GM18499 (cell line): ENCODE data around the gene ERC1.
"Not testable (repeated sequence)": the region's sequence is repeated elsewhere in the genome, so short reads cannot be mapped to it uniquely, and the experiment has no call there.

Experiments used
- ATAC-seq: cut with Tn5 transposase; IDR thresholded peaks from one replicate; pipeline ENCODE4 v1.9.1; 2021; ENCODE audit warnings: moderate number of reproducible peaks; ENCODE audit not compliant: insufficient read depth, unreplicated experiment

The ERC1 gene

GRCh38 chr12:1338483-1339177 is 347.6 kb downstream of the ERC1 start:
- no peak for ATAC-seq

GRCh38 chr12:1339178-1339541 is 348.1 kb downstream of the ERC1 start:
- not testable (repeated sequence) for ATAC-seq

- no peak for ATAC-seq
Measured at GRCh38 chr12:1339618-1340319, 348.7 kb downstream of the ERC1 start.

- not testable (repeated sequence) for ATAC-seq
Measured at GRCh38 chr12:1341270-1341669, 350.2 kb downstream of the ERC1 start.

- no peak for ATAC-seq
Measured at GRCh38 chr12:1343422-1343821, 352.4 kb downstream of the ERC1 start.

- no peak for ATAC-seq
Measured at GRCh38 chr12:1344245-1344644, 353.2 kb downstream of the ERC1 start.

GRCh38 chr12:1346126-1346525 is 355.1 kb downstream of the ERC1 start:
- ATAC-seq = no peak

GRCh38 chr12:1347294-1347693 is 356.3 kb downstream of the ERC1 start:
- ATAC-seq = no peak

GRCh38 chr12:1348606-1349005 is 357.6 kb downstream of the ERC1 start:
- no peak for ATAC-seq

- ATAC-seq = no peak
Measured at GRCh38 chr12:1350055-1350933, 359.3 kb downstream of the ERC1 start.

- ATAC-seq = no peak
Measured at GRCh38 chr12:1350934-1351240, 359.9 kb downstream of the ERC1 start.

- no peak for ATAC-seq
Measured at GRCh38 chr12:1351926-1352325, 360.9 kb downstream of the ERC1 start.

GRCh38 chr12:1353451-1353850 is 362.4 kb downstream of the ERC1 start:
- ATAC-seq = no peak

GRCh38 chr12:1355396-1355795 is 364.4 kb downstream of the ERC1 start:
- ATAC-seq = no peak

GRCh38 chr12:1355871-1356270 is 364.8 kb downstream of the ERC1 start:
- not testable (repeated sequence) for ATAC-seq

GRCh38 chr12:1356285-1356684 is 365.3 kb downstream of the ERC1 start:
- no peak for ATAC-seq

- no peak for ATAC-seq
Measured at GRCh38 chr12:1357171-1357570, 366.1 kb downstream of the ERC1 start.

GRCh38 chr12:1357711-1358110 is 366.7 kb downstream of the ERC1 start:
- ATAC-seq = no peak

- no peak for ATAC-seq
Measured at GRCh38 chr12:1360441-1361210, 369.6 kb downstream of the ERC1 start.

GRCh38 chr12:1362143-1362662 is 371.2 kb downstream of the ERC1 start:
- no peak for ATAC-seq
